GM18505 (cell line): ENCODE data around the gene ACTG1.
A peak's percentile ranks its signal among the peaks of the same experiment; 100 is the strongest.

ENCODE experiments used
- ATAC-seq: cut with Tn5 transposase; IDR thresholded peaks from one replicate; pipeline ENCODE4 v1.9.1; 2021; ENCODE audit not compliant: unreplicated experiment
- POLR2A ChIP-seq: IDR thresholded peaks from 4 replicates; pipeline ENCODE4 v1.6.1; 2011; ENCODE audit warnings: borderline replicate concordance; ENCODE audit not compliant: insufficient read depth, insufficient read length; ENCODE audit errors: extremely low read depth

Gene ACTG1

DNA sequence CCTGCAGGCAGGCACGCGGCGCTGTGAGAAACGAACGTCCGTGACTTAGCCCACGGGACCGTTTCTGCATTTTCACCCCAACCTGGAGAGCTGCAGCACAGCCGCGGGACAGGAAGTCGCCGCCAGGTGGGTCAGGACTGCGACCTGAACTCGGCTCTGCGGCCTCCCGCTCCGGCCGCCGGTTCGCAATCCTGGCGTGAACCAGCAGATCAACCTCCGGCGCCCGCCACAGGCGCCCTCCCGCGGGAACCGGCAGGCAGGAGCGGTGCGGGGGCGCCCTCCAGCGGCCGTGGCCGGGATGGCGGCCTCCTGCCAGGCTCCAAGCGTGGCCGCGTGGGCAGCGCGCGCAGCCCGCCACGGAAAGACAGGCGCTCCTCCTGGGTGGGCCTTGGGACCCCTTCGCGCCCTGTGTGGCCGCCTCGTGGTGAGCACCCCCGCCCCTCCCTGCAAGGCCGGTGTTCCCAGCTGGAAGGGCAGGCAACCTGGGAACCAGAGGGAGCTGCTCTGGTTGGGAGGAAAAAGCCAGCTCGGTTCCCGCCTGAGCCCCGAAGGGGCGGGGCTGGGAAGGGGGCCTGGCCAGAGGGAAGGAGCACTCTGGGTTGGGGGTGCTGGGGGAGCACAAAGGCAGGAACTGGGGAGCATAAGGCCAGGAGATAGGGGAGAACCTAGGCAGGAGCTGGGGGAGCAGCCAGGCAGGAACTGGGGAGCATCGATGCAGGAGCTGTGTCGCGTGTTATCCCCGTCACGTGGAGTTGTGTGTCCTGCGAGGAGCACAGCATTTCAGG, 28.2 kb downstream of the ACTG1 start:
- ATAC-seq = peak; percentile 55
- TF ChIP-seq POLR2A = no peak

DNA sequence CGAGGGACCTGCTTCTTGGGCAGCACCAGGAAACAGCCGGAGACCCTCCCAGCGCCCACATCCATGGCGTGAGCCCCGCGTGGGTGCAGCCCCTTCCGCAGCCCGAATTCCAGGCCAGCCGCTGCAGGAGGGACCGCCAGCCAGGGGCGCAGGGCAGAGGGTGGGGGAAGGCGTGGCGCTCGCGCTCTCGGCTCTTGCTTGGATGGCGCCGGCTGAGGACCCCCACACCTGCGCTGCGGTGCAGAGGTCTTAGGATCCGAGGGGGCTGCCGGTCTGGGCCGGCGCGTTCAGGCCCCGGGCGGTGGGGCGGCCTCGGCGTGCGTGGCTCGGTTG, 28.8 kb downstream of the ACTG1 start:
- ATAC-seq = no peak
- no peak for TF ChIP-seq POLR2A

DNA sequence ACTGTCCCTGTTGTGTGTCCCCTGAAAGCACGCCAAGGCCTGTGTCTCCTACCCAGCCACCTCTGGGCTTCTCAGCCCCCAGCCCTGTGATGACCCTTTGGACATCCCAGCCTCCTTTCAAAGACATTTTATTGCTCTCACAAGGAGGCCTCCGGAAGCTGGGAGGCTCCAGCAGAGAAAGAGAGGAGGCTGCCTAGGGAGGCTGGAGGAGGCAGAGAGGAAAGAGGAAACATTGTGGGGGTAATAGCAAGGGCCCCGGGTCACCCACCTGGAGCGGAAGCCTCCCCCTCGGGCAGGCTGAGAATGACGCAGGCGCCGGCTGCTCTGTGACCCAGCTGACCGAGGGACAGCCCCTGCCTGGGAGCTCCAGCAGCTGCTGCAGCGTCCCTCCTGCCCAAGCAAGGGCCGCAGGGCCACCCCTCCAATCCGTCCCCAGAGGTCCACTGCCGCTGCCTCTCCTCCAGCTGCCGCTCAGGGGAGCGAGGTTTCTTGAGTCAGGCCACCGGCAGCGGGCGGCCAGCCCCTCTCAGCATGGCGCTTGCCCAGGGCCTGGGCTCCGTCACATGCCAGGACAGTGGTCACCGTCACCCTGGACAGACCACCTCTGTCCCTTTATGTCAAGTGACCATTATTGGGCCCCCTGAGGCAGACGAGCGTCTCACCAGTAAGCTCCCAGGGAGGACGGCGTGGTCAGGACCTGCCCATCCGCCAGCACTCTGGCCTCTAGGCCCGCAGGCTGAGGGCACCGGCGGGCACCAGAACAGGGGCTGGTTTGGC, 29.3 kb downstream of the ACTG1 start:
- ATAC-seq = no peak
- TF ChIP-seq POLR2A = no peak

DNA sequence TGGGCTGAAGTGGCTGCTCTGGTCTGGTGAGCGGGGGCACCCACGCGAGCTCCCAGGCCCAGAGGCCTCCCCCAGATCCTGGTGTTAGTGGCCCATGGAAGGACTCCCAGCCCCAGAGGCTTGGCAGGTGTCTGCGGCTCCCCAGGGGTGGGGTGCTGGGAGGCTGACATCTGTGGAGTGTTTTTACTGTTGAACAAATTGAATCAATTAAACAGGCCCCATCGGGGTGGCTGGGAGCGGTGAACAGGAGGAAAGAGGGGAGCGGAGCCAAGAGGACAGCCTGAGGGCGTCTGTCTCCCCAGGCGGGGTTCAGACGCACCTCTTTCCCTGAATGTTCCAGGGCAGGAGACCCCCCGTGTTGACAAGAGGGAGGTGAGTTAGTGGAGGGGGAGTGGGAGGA, 29.9 kb downstream of the ACTG1 start:
- no peak for TF ChIP-seq POLR2A
- no peak for ATAC-seq

DNA sequence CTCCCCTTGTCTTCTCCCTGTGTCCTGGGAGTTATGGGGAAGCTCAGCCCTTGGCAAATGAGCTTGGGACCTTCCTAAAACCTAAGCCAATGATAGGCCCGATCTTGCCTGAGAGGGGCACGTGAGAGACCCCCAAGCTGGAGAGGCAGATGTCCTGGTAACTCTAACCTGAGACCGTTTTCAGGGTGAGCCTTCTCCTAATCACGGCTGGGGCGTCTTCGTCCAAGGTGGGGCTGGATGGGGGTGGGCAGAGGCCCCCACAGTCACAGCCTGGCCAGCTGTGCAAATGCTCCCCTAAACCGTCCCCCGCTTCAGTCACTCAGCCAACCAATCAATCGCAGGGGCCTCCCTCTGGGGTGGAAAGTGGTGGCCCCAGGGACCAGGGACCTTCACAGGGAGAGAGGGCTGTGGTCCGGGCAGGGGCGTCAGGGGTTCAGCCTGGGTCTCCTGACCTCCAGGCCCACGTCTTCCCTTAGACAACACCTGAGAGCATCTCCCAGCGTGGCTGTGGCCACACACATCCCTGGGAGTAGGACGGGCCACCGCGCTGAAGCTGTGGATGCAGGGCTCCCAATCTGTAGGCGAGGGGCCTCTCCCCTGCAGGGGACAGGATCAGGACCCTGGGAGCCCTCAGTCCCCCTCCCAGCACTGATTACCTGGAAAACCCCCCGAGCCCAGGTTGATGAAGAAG, 30.6 kb downstream of the ACTG1 start:
- TF ChIP-seq POLR2A = no peak

DNA sequence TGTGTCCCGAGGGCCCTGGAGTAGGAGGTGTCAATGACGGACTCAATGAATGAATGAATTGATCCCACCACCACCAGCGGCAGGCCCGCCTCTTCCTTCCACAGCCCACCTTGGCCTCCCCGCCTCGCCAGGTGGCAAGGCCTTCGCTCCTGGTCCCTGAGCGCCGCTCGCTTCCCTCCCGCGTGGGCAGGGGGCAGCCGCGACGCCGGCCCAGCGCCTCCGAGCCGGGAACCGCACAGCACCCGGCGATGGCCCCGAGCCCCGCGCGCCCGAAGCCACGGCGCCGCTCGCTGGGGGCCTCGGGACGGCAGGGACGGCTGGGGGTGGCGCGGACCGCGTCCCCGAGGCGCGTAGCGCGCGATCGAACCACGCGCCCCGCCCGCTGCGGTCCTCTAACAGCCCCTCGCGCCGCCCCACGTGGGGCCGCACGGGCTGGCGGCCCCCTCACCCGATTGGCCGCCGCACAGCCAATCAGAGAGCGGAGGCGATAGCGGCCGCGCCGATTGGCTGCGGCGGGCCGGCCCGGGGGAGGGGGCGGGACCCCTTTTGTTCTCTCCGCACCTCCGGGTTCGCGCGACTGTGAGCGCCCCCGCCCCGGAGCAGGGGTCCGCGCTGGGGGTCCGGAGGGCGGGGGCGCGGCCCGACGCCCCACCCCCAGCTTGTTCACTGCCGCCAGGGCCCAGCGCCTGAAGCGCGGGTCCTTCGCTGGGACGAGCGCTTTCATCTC, 31.4 kb downstream of the ACTG1 start:
- ATAC-seq = no peak
- TF ChIP-seq POLR2A = no peak

More for the DNA sequence above, 30.6 kb downstream of the ACTG1 start:
- ATAC-seq = no peak

DNA sequence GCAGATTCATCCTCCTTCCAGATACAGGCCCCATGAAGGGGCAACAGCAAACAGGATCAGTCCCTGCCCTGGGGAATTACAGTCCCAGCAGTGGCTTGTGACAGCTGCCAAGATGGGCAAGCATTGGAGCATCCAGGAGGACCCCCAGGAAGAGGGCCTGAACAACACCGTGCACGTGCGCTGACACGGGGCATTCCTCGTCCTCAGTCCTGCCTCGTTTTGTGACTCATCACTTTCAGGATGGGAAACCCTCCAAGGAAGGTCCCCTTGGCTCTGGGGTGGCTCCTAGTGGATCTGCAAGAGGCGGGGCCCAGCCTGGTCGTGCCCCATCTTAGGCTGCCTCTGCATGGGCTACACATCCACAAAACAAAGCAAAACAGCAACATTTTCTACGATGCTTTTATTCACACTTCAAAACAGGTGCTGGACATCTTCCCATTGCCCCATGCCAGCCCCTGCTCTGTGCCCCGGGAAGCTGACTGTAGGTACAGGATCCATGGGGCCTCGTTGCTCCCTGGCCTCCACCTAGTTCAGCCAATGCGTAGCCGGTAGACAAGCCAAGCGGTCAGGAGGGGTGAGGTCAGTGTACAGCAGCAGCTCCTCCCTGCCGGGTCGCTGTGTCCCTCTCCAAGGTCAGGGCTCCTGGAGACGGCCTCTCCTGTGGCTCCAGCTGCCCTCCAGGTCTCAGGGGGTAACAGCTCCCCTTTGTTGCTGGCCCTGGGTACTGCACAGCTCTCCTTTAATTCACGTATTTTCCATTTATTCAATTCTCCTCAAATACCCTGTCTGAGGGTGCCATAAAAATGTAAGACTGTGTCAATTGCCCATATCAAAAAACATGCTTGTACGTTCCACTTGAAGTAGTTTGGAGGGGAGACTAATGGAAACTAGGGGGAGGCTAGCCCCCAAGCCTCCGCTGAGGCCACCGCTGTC, 32.2 kb downstream of the ACTG1 start:
- TF ChIP-seq POLR2A = no peak
- no peak for ATAC-seq

DNA sequence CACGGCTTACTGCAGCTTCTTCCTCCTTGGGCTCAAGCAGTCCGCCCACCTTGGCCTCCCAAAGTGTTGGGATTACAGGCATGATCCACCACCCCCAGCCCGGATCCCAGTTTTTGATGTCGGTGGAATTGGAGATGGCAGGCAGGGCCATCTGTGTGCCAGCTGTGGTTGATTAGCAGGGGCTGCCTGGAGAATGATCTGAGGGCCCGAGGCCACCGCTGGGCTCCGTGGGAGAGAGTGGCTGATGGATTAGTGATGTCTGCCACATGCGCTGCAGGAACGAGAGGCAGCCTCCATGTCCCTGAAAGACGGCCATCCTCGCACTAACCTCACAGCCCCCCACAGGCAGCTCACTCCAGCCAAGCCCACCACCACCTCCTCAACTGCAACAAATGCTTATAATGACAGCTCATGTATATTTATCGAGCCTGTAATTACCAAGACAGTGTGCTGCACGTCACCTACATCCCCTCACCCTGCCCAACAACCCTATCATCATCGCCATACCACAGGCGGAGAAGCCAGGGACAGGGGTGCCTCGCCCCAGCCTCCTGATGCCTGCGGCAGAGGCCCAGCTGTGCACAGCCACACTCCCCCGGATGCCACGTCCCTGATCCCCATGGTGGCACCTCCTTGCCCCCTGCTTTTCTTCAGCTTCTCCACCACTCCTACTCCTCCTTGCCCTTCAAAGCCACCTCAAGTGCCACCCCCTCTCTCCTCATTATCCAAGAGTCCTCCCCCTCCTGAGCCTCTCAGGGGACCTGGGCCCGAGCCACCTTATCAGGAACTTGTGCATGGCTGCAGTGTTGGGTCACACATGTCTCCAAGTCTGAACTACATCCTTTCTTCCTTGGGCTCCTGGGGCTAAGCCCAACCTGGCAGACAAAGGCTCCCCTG, 33.2 kb downstream of the ACTG1 start:
- no peak for TF ChIP-seq POLR2A
- ATAC-seq = no peak

DNA sequence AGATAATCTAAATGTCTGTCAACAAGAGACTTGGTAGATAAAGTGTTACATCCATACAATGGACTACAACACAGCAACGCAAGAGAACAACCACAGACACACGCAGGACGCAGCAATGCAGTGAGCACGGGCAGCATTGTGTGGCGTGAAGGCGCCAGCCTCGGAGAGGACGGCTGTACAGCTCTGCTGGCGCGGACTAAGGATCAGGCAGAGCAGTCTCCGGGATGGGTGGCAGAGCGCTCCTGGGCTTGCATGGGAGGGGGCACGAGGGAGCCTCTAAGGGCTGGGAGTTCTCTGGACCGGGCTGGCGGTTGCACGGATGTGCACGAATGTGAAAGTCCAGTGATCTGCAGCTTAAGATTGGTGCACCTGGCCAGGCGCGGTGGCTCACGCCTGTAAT, 34.5 kb downstream of the ACTG1 start:
- no peak for TF ChIP-seq POLR2A
- ATAC-seq = no peak

DNA sequence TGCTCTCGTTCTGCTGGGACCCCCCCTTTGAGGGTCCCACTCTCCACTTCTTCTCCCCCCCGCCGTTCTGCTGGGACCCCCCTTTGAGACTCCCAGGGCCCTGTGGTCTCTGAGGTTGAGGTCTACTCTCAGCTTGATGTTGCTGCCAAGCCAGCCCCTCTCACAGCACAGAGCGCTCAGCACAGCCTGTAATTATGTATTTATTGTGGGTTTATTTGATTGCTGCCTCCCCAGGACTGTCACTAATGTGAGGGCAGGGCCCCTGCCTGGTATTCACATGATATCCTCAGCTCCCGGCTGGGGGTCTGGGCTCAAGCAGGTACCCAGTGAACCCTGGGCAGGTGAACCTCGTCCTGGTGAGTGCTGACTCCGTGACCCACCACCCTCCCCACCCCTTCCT, 35.4 kb downstream of the ACTG1 start:
- TF ChIP-seq POLR2A = no peak
- ATAC-seq = no peak

DNA sequence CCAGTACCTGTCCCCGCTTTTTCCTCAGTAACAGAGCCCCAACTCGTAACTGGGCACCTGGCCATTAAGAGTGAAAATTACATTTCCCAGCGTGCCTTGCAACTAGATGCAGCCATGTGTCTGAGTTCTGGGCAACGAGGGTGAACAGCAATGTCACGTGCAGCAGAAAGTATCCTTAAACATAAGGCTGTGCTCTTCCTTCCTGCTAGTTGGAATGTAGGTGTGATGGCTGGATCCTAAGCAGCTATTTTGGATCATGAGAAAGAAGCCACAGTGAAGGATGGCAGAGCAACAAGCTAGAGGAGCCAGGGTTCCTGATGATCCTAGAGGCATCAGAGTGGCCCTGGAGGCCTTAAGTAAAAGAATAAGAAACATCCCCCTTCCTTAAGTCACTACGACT, 36.0 kb downstream of the ACTG1 start:
- no peak for ATAC-seq
- TF ChIP-seq POLR2A = no peak

DNA sequence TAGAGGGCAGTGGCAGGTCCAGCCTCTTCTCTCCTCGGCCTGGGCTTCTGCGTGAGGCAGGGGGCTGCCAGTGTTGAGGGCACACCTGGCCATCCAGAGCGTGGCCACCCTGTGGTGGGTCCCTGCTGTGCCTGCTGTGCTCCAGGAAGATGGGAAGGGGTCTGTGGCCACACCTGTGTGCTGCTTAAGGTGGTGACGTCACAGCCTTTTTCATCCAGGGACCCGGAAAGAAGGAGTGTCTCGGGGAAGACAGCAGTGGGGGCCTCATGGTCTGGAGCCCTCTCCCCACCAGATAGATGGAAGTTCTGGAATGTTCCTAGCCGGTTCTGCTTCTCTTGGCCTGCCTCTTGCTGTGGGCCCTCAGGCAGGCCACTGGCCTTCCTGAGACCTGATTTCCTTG, 36.5 kb downstream of the ACTG1 start:
- ATAC-seq = no peak
- TF ChIP-seq POLR2A = no peak

DNA sequence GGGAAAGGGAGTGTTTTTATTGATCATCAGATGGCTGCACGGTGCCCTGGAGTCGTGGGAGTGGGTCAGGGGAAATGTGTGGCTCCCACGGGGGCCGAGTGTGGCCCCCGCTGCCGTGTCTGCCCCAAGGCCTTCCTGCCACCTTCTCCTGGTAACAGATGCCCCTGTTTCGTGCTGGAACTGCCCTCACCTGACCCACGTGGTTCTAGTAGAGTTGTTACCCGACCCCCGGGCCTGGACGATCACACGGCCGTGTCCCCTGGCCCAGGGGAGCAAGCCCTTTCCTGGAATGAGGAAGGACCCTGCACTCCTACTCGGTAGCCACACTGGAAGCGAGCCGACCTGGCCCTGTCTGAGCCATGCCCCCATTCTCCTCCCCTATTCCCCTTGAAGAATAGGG, 37.6 kb downstream of the ACTG1 start:
- no peak for ATAC-seq
- no peak for TF ChIP-seq POLR2A
